H9 (cell line): ENCODE measurements around the gene ANKS3. TPM values are rescaled to one million over a fixed set of nuclear protein-coding genes. Genes with fewer than 3 reads are reported as not detected.
A peak's percentile ranks its signal among the peaks of the same experiment; 100 is the strongest.

Experiments
- DNase-seq: peaks from one replicate; pipeline ENCODE4 v3.0.0-alpha.2; 2017
- H2AFZ ChIP-seq: one replicate; pipeline ENCODE4 v1.6.1; 2013; ENCODE audit warnings: mild to moderate bottlenecking, low read length, control low read depth, moderate library complexity
- H2AK5ac ChIP-seq: 2 replicates; pipeline ENCODE4 v1.6.1; 2013; ENCODE audit warnings: low read length, control low read depth, mixed read lengths; ENCODE audit not compliant: insufficient read length
- H2BK120ac ChIP-seq: one replicate; pipeline ENCODE4 v1.6.1; 2013; ENCODE audit warnings: low read depth, mild to moderate bottlenecking, low read length, control low read depth, inconsistent platforms; ENCODE audit not compliant: poor library complexity, severe bottlenecking
- H2BK12ac ChIP-seq: 2 replicates; pipeline ENCODE4 v1.6.1; 2013; ENCODE audit warnings: low read length, control low read depth, mixed read lengths, low read depth; ENCODE audit not compliant: insufficient read length
- H2BK15ac ChIP-seq: 2 replicates; pipeline ENCODE4 v1.6.1; 2013; ENCODE audit warnings: low read depth, low read length, control low read depth
- H2BK20ac ChIP-seq: one replicate; pipeline ENCODE4 v1.6.1; 2013; ENCODE audit warnings: low read depth, mild to moderate bottlenecking, low read length, control low read depth, inconsistent platforms; ENCODE audit not compliant: poor library complexity, severe bottlenecking
- H2BK5ac ChIP-seq: 2 replicates; pipeline ENCODE4 v1.6.1; 2013; ENCODE audit warnings: low read length, control low read depth, mixed read lengths; ENCODE audit not compliant: insufficient read length
- H3K14ac ChIP-seq: 2 replicates; pipeline ENCODE4 v1.6.1; 2013; ENCODE audit warnings: low read length, control low read depth; ENCODE audit not compliant: insufficient read depth
- H3K18ac ChIP-seq: 2 replicates; pipeline ENCODE4 v1.6.1; 2013; ENCODE audit warnings: low read depth, mild to moderate bottlenecking, mixed read lengths, low read length, control low read depth; ENCODE audit not compliant: insufficient read length
- H3K23ac ChIP-seq: 2 replicates; pipeline ENCODE4 v1.6.1; 2013; ENCODE audit warnings: low read length, control low read depth, mixed read lengths, low read depth; ENCODE audit not compliant: insufficient read length
- H3K23me2 ChIP-seq: 2 replicates; pipeline ENCODE4 v1.6.1; 2013; ENCODE audit warnings: low read depth, mild to moderate bottlenecking, mixed read lengths, low read length, control low read depth; ENCODE audit not compliant: insufficient read length, poor library complexity, severe bottlenecking
- H3K27ac ChIP-seq: 2 replicates; pipeline ENCODE4 v1.5.1; 2013; ENCODE audit warnings: low read length, control low read depth, mixed read lengths, low read depth; ENCODE audit not compliant: insufficient read length
- H3K27me3 ChIP-seq: 2 replicates; pipeline ENCODE4 v1.6.1; 2013; ENCODE audit warnings: low read length, control low read depth, inconsistent platforms; ENCODE audit not compliant: insufficient read depth
- H3K4ac ChIP-seq: 2 replicates; pipeline ENCODE4 v1.6.1; 2013; ENCODE audit warnings: low read depth, mild to moderate bottlenecking, control low read depth, inconsistent platforms, low read length, moderate library complexity
- H3K4me1 ChIP-seq: 2 replicates; pipeline ENCODE4 v1.6.1; 2013; ENCODE audit warnings: low read length, control low read depth, inconsistent platforms; ENCODE audit not compliant: insufficient read depth
- H3K4me2 ChIP-seq: 2 replicates; pipeline ENCODE4 v1.6.1; 2013; ENCODE audit warnings: low read length, control low read depth, mixed read lengths; ENCODE audit not compliant: insufficient read length, insufficient read depth
- H3K56ac ChIP-seq: 2 replicates; pipeline ENCODE4 v1.6.1; 2013; ENCODE audit warnings: low read depth, mild to moderate bottlenecking, mixed read lengths, low read length, control low read depth; ENCODE audit not compliant: insufficient read length
- H3K79me1 ChIP-seq: 2 replicates; pipeline ENCODE4 v1.6.1; 2013; ENCODE audit warnings: low read depth, mild to moderate bottlenecking, moderate library complexity, low read length, control low read depth, inconsistent platforms; ENCODE audit not compliant: insufficient read depth, poor library complexity, severe bottlenecking
- H3K79me2 ChIP-seq: 2 replicates; pipeline ENCODE4 v1.6.1; 2013; ENCODE audit warnings: low read length, control low read depth, inconsistent platforms; ENCODE audit not compliant: insufficient read depth
- H3K9ac ChIP-seq: 2 replicates; pipeline ENCODE4 v1.6.1; 2013; ENCODE audit warnings: low read length, control low read depth, mixed read lengths; ENCODE audit not compliant: insufficient read length; ENCODE audit errors: extremely low read depth
- H3K9me3 ChIP-seq: one replicate; pipeline ENCODE4 v1.6.1; 2013; ENCODE audit warnings: low read depth, low read length, inconsistent platforms; ENCODE audit not compliant: control insufficient read depth
- H3T11ph ChIP-seq: one replicate; pipeline ENCODE4 v1.6.1; 2013; ENCODE audit warnings: mild to moderate bottlenecking, low read length, control low read depth, inconsistent platforms
- H4K20me1 ChIP-seq: one replicate; pipeline ENCODE4 v1.6.1; 2013; ENCODE audit not compliant: control insufficient read depth, insufficient read length, insufficient read depth
- H4K5ac ChIP-seq: 2 replicates; pipeline ENCODE4 v1.6.1; 2013; ENCODE audit warnings: low read depth, mild to moderate bottlenecking, mixed read lengths, low read length, control low read depth; ENCODE audit not compliant: insufficient read length
- H4K8ac ChIP-seq: replicated peaks from 2 replicates; pipeline ENCODE4 v1.6.1; 2013; ENCODE audit warnings: low read length, control low read depth, mixed read lengths, low read depth; ENCODE audit not compliant: insufficient read length
- H4K91ac ChIP-seq: 2 replicates; pipeline ENCODE4 v1.6.1; 2013; ENCODE audit warnings: low read depth, mild to moderate bottlenecking, moderate library complexity, mixed read lengths, low read length, control low read depth; ENCODE audit not compliant: insufficient read length
- H3K27ac Mint-ChIP-seq, 3 experiments: 2 replicates in 2 of 3; 3 replicates in 1 of 3; pipeline ENCODE4 v1.8.0; 2020 to 2021; ENCODE audit warnings: mixed read lengths in 3 of 3, mild to moderate bottlenecking in 1 of 3, moderate library complexity in 1 of 3
- H3K27me3 Mint-ChIP-seq: 2 replicates; pipeline ENCODE4 v1.8.0; 2021; ENCODE audit warnings: low read depth, mild to moderate bottlenecking, moderate library complexity, mixed read lengths
- H3K36me3 Mint-ChIP-seq, 3 experiments: 2 replicates in 2 of 3; 3 replicates in 1 of 3; pipeline ENCODE4 v1.8.0; 2020 to 2021; ENCODE audit warnings: low read depth in 3 of 3, mixed read lengths in 3 of 3; ENCODE audit not compliant: insufficient read depth in 1 of 3
- H3K4me1 Mint-ChIP-seq, 2 experiments: 2 replicates each; pipeline ENCODE4 v1.8.0; 2020; ENCODE audit warnings: mixed read lengths in 2 of 2
- H3K4me3 Mint-ChIP-seq, 2 experiments: 2 replicates in 1 of 2; 3 replicates in 1 of 2; pipeline ENCODE4 v1.8.0; 2020 to 2021; ENCODE audit warnings: mild to moderate bottlenecking in 2 of 2, mixed read lengths in 2 of 2, moderate library complexity in 1 of 2
- H3K9me3 Mint-ChIP-seq, 2 experiments: 2 replicates in 1 of 2; 3 replicates in 1 of 2; pipeline ENCODE4 v1.8.0; 2020; ENCODE audit warnings: mild to moderate bottlenecking in 2 of 2, mixed read lengths in 2 of 2, moderate library complexity in 1 of 2
- CTCF ChIP-seq: fragments of 200-600 bp; sonication (generic); conservative IDR thresholded peaks from 3 replicates; pipeline ENCODE4 v1.8.0; 2021; ENCODE audit warnings: antibody characterized with exemption, mild to moderate bottlenecking
- WGBS: extraction: QIAGEN DNeasy Blood & Tissue Kit; methylation state at CpG from one replicate; pipeline ENCODE4 v1.1.7; 2013; ENCODE audit warnings: missing lambda C conversion rate, low lambda C conversion rate, mixed read lengths; ENCODE audit not compliant: insufficient read length; ENCODE audit errors: extremely low coverage; 5-methylcytosine and 5-hydroxymethylcytosine counted together
- total RNA-seq: library from RNA; stranded (reverse); gene quantifications from 2 replicates; pipeline ENCODE4 v1.2.1, GENCODE V29; 2021

The ANKS3 gene
- total RNA-seq, 1 experiment from 2014 or later, result 32.0 TPM

GRCh38 chr16:4663465-4663776, 70.7 kb downstream of the ANKS3 start:
- no peaks in the 10 kb centered on the region for H3K79me2 ChIP-seq
- no peak overlapping the region for H3K56ac ChIP-seq
- peaks cover 11 to 53% (median 23%) of the 10 kb centered on the region in 3 experiments; a peak in 6 of 7 replicates for H3K36me3 Mint-ChIP-seq
- no peak overlapping the region for H3K27ac ChIP-seq
- H3K27me3 Mint-ChIP-seq, result no peaks in the 10 kb centered on the region; the same call in 1 of the 2 replicates
- H3K18ac ChIP-seq, result no peak overlapping the region
- H4K91ac ChIP-seq, result no peak overlapping the region
- TF ChIP-seq CTCF, result no peak
- DNase-seq, result no peak
- no peaks in the 10 kb centered on the region for H3K9me3 ChIP-seq
- H3K14ac ChIP-seq, result no peak overlapping the region
- no peak overlapping the region for H2AFZ ChIP-seq
- no peaks in the 10 kb centered on the region for H3K4me1 ChIP-seq
- no CpG with 5 or more reads among the region's 5 CpGs for WGBS
- no peak overlapping the region for H2BK120ac ChIP-seq
- H3K4me1 Mint-ChIP-seq, result peaks cover 0 to 8% of the 10 kb centered on the region in 2 experiments; a peak in 2 of 4 replicates
- no peaks in the 10 kb centered on the region for H4K20me1 ChIP-seq
- no peak overlapping the region for H2BK20ac ChIP-seq
- no peak overlapping the region for H3K9ac ChIP-seq
- no peak overlapping the region for H2BK15ac ChIP-seq
- no peak overlapping the region for H2BK12ac ChIP-seq
- peak overlapping the region; percentile 18 to 75 (median 38); a peak in 3 of 7 replicates for H3K27ac Mint-ChIP-seq
- H3K79me1 ChIP-seq, result no peaks in the 10 kb centered on the region
- H2BK5ac ChIP-seq, result no peak overlapping the region
- no peaks in the 10 kb centered on the region for H3K23me2 ChIP-seq
- no peaks in the 10 kb centered on the region for H3K27me3 ChIP-seq
- no peaks in the 10 kb centered on the region for H3K9me3 Mint-ChIP-seq
- no peak overlapping the region for H3K4me2 ChIP-seq
- no peak overlapping the region for H4K8ac ChIP-seq
- H3T11ph ChIP-seq, result no peak overlapping the region
- H4K5ac ChIP-seq, result no peak overlapping the region
- no peak overlapping the region for H3K23ac ChIP-seq
- H3K4ac ChIP-seq, result no peak overlapping the region
- H2AK5ac ChIP-seq, result no peak overlapping the region
- H3K4me3 Mint-ChIP-seq, result no peak overlapping the region
